Measurements from ENCODE around the gene ASXL1.
A peak's percentile ranks its signal among the peaks of the same experiment; 100 is the strongest.
"Not testable (repeated sequence)": the region's sequence is repeated elsewhere in the genome, so short reads cannot be mapped to it uniquely, and the experiment has no call there.

Gene ASXL1

GRCh38 chr20:32380037-32380436 is 21.9 kb downstream of the ASXL1 start:
- H3K27me3 Mint-ChIP-seq; H3K27ac Mint-ChIP-seq (ENCODE audit: low read depth); DNase-seq (ENCODE audit: low spot score in 2 of 2); H3K9me3 Mint-ChIP-seq; H3K4me3 Mint-ChIP-seq; ATAC-seq (replicated peaks; ENCODE audit: extremely low read depth, poor library complexity, severe bottlenecking): not testable (repeated sequence)
- H3K4me1 Mint-ChIP-seq, result peaks cover 20% of the 10 kb centered on the region
- H3K36me3 Mint-ChIP-seq (ENCODE audit: insufficient read depth), result peaks cover 35% of the 10 kb centered on the region

- Mint-ChIP-seq H3K27me3 (no peaks in the 10 kb centered on the region), H3K4me1 (peaks cover 27% of the 10 kb centered on the region), H3K4me3 (no peak overlapping the region), H3K9me3 (no peaks in the 10 kb centered on the region), H3K27ac (ENCODE audit: low read depth) (no peak overlapping the region), H3K36me3 (ENCODE audit: insufficient read depth) (peaks cover 35% of the 10 kb centered on the region)
- no peak for ATAC-seq (replicated peaks; ENCODE audit: extremely low read depth, poor library complexity, severe bottlenecking)
- DNase-seq (ENCODE audit: low spot score in 2 of 2), result no peak
Observed at GRCh38 chr20:32380745-32381144, 22.6 kb downstream of the ASXL1 start.

GRCh38 chr20:32382102-32382950 is 24.2 kb downstream of the ASXL1 start:
- peaks cover 32% of the 10 kb centered on the region for H3K36me3 Mint-ChIP-seq (ENCODE audit: insufficient read depth)
- no peak overlapping the region for H3K27ac Mint-ChIP-seq (ENCODE audit: low read depth)
- DNase-seq (ENCODE audit: low spot score in 2 of 2) (no peak), ATAC-seq (replicated peaks; ENCODE audit: extremely low read depth, poor library complexity, severe bottlenecking) (no peak)
- H3K4me1 Mint-ChIP-seq, result peaks cover 40% of the 10 kb centered on the region
- H3K4me3 Mint-ChIP-seq, result no peak overlapping the region
- no peaks in the 10 kb centered on the region for H3K9me3 Mint-ChIP-seq
- H3K27me3 Mint-ChIP-seq, result no peaks in the 10 kb centered on the region

GRCh38 chr20:32383441-32383840 is 25.3 kb downstream of the ASXL1 start:
- H3K9me3 Mint-ChIP-seq; DNase-seq (ENCODE audit: low spot score in 2 of 2); H3K27me3 Mint-ChIP-seq; ATAC-seq (replicated peaks; ENCODE audit: extremely low read depth, poor library complexity, severe bottlenecking); H3K4me3 Mint-ChIP-seq: not testable (repeated sequence)
- Mint-ChIP-seq H3K4me1 (peaks cover 43% of the 10 kb centered on the region), H3K36me3 (ENCODE audit: insufficient read depth) (peaks cover 23% of the 10 kb centered on the region), H3K27ac (ENCODE audit: low read depth) (peak overlapping the region; percentile 19)

- H3K9me3 Mint-ChIP-seq, result no peaks in the 10 kb centered on the region
- H3K4me3 Mint-ChIP-seq, result no peak overlapping the region
- no peak for DNase-seq (ENCODE audit: low spot score in 2 of 2)
- H3K27me3 Mint-ChIP-seq, result no peaks in the 10 kb centered on the region
- H3K36me3 Mint-ChIP-seq (ENCODE audit: insufficient read depth), result peaks cover 22% of the 10 kb centered on the region
- ATAC-seq (replicated peaks; ENCODE audit: extremely low read depth, poor library complexity, severe bottlenecking), result no peak
- H3K4me1 Mint-ChIP-seq, result peaks cover 43% of the 10 kb centered on the region
- peak overlapping the region; percentile 84 for H3K27ac Mint-ChIP-seq (ENCODE audit: low read depth)
Observed at GRCh38 chr20:32385541-32385940, 27.4 kb downstream of the ASXL1 start.

- H3K27ac Mint-ChIP-seq (ENCODE audit: low read depth), result peak overlapping the region; percentile 84
- H3K36me3 Mint-ChIP-seq (ENCODE audit: insufficient read depth), result peaks cover 17% of the 10 kb centered on the region
- DNase-seq (ENCODE audit: low spot score in 2 of 2) (no peak), ATAC-seq (replicated peaks; ENCODE audit: extremely low read depth, poor library complexity, severe bottlenecking) (no peak)
- H3K4me3 Mint-ChIP-seq, result no peak overlapping the region
- H3K9me3 Mint-ChIP-seq, result no peaks in the 10 kb centered on the region
- H3K27me3 Mint-ChIP-seq, result no peaks in the 10 kb centered on the region
- peaks cover 48% of the 10 kb centered on the region for H3K4me1 Mint-ChIP-seq
Observed at GRCh38 chr20:32386091-32386490, 28.0 kb downstream of the ASXL1 start.

- ATAC-seq (replicated peaks; ENCODE audit: extremely low read depth, poor library complexity, severe bottlenecking), result peak; percentile 99
- no peaks in the 10 kb centered on the region for H3K9me3 Mint-ChIP-seq
- H3K4me3 Mint-ChIP-seq, result no peak overlapping the region
- peak in 1 of 2 donors; percentile 47 for DNase-seq (ENCODE audit: low spot score in 2 of 2)
- H3K27me3 Mint-ChIP-seq, result no peaks in the 10 kb centered on the region
- peaks cover 56% of the 10 kb centered on the region for H3K4me1 Mint-ChIP-seq
- peaks cover 22% of the 10 kb centered on the region for H3K36me3 Mint-ChIP-seq (ENCODE audit: insufficient read depth)
- no peak overlapping the region for H3K27ac Mint-ChIP-seq (ENCODE audit: low read depth)
Observed at GRCh38 chr20:32387252-32387651, 29.1 kb downstream of the ASXL1 start.

- Mint-ChIP-seq H3K9me3 (no peaks in the 10 kb centered on the region), H3K4me1 (peaks cover 54% of the 10 kb centered on the region), H3K27me3 (no peaks in the 10 kb centered on the region), H3K27ac (ENCODE audit: low read depth) (peak overlapping the region; percentile 13), H3K4me3 (no peak overlapping the region), H3K36me3 (ENCODE audit: insufficient read depth) (peaks cover 21% of the 10 kb centered on the region)
- DNase-seq (ENCODE audit: low spot score in 2 of 2) (no peak), ATAC-seq (replicated peaks; ENCODE audit: extremely low read depth, poor library complexity, severe bottlenecking) (no peak)
Observed at GRCh38 chr20:32391003-32391402, 32.9 kb downstream of the ASXL1 start.

- Mint-ChIP-seq H3K9me3 (no peaks in the 10 kb centered on the region), H3K36me3 (ENCODE audit: insufficient read depth) (peaks cover 37% of the 10 kb centered on the region), H3K4me3 (no peak overlapping the region), H3K27ac (ENCODE audit: low read depth) (no peak overlapping the region), H3K4me1 (peaks cover 51% of the 10 kb centered on the region), H3K27me3 (no peaks in the 10 kb centered on the region)
- DNase-seq (ENCODE audit: low spot score in 2 of 2) (no peak), ATAC-seq (replicated peaks; ENCODE audit: extremely low read depth, poor library complexity, severe bottlenecking) (no peak)
Observed at GRCh38 chr20:32395066-32395465, 36.9 kb downstream of the ASXL1 start.

GRCh38 chr20:32396646-32397160 is 38.6 kb downstream of the ASXL1 start:
- Mint-ChIP-seq H3K4me1 (peaks cover 52% of the 10 kb centered on the region), H3K36me3 (ENCODE audit: insufficient read depth) (peaks cover 39% of the 10 kb centered on the region)

GRCh38 chr20:32397567-32398084 is 39.5 kb downstream of the ASXL1 start:
- no peak overlapping the region for H3K4me3 Mint-ChIP-seq
- H3K27me3 Mint-ChIP-seq, result no peaks in the 10 kb centered on the region
- peaks cover 49% of the 10 kb centered on the region for H3K4me1 Mint-ChIP-seq
- DNase-seq (ENCODE audit: low spot score in 2 of 2) (no peak), ATAC-seq (replicated peaks; ENCODE audit: extremely low read depth, poor library complexity, severe bottlenecking) (no peak)
- H3K36me3 Mint-ChIP-seq (ENCODE audit: insufficient read depth), result peaks cover 37% of the 10 kb centered on the region
- no peaks in the 10 kb centered on the region for H3K9me3 Mint-ChIP-seq
- H3K27ac Mint-ChIP-seq (ENCODE audit: low read depth), result no peak overlapping the region

More at GRCh38 chr20:32396646-32397160, 38.6 kb downstream of the ASXL1 start:
- DNase-seq (ENCODE audit: low spot score in 2 of 2), result no peak
- no peaks in the 10 kb centered on the region for H3K9me3 Mint-ChIP-seq
- H3K27me3 Mint-ChIP-seq, result no peaks in the 10 kb centered on the region
- H3K4me3 Mint-ChIP-seq, result no peak overlapping the region
- H3K27ac Mint-ChIP-seq (ENCODE audit: low read depth), result peak overlapping the region; percentile 9
- no peak for ATAC-seq (replicated peaks; ENCODE audit: extremely low read depth, poor library complexity, severe bottlenecking)

- Mint-ChIP-seq H3K27ac (ENCODE audit: low read depth) (peak overlapping the region; percentile 29), H3K36me3 (ENCODE audit: insufficient read depth) (peaks cover 28% of the 10 kb centered on the region), H3K9me3 (no peaks in the 10 kb centered on the region), H3K27me3 (no peaks in the 10 kb centered on the region), H3K4me1 (peaks cover 43% of the 10 kb centered on the region), H3K4me3 (no peak overlapping the region)
- ATAC-seq (replicated peaks; ENCODE audit: extremely low read depth, poor library complexity, severe bottlenecking) (no peak), DNase-seq (ENCODE audit: low spot score in 2 of 2) (no peak)
Observed at GRCh38 chr20:32400476-32400875, 42.3 kb downstream of the ASXL1 start.

- Mint-ChIP-seq H3K27me3 (no peaks in the 10 kb centered on the region), H3K27ac (ENCODE audit: low read depth) (peak overlapping the region; percentile 4), H3K4me3 (no peak overlapping the region), H3K4me1 (peaks cover 51% of the 10 kb centered on the region), H3K36me3 (ENCODE audit: insufficient read depth) (peaks cover 20% of the 10 kb centered on the region), H3K9me3 (no peaks in the 10 kb centered on the region)
- ATAC-seq (replicated peaks; ENCODE audit: extremely low read depth, poor library complexity, severe bottlenecking) (no peak), DNase-seq (ENCODE audit: low spot score in 2 of 2) (no peak)
Observed at GRCh38 chr20:32404017-32404416, 45.9 kb downstream of the ASXL1 start.

Measured in central memory CD8-positive, alpha-beta T cell (primary cell).